Gastroesophageal sphincter (tissue), 3 donors: Measurements from ENCODE around the gene KLHL29.

Source experiments
- CTCF ChIP-seq, 4 experiments: fragments of 200-600 bp in 2 of 4; fragments of 450-650 bp in 2 of 4; sonication (generic) in 1 of 4; IDR thresholded peaks; one replicate each; pipeline ENCODE4 v1.5.1; 2017 to 2019; ENCODE audit warnings: antibody characterized with exemption in 4 of 4, mild to moderate bottlenecking in 2 of 4, moderate library complexity in 2 of 4
- POLR2A ChIP-seq, 2 donors: fragments of 450-650 bp; IDR thresholded peaks; one replicate each; pipeline ENCODE4 v1.6.1; 2017; ENCODE audit warnings: antibody characterized with exemption in 2 of 2, mild to moderate bottlenecking in 2 of 2, moderate library complexity in 1 of 2

DNA sequence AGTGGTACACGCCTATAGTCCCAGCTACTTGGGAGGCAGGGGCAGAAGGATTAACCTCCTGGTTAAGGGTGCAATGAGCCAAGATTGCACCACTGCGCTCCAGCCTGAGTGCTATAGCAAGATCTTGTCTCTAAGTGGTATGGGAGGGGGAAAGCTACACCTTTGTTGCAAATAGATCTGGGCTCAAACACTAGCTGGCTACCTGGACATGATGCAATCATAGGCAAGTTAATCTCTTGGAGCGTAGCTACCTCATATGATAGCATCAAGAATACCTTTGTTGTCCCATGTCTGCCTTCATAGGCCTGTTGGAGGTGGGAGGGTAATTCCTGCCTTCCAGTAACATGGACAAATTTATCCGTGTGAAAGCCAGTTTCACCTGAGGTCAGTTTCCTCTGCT lies 15.7 kb downstream of the KLHL29 start:
- TF ChIP-seq POLR2A (IDR thresholded peaks at IDR 0.05) (no peak), CTCF (IDR thresholded peaks at IDR 0.05) (no peak)
